WTC11 (cell line): ENCODE measurements around the gene DRD4. TPM values are rescaled to one million over a fixed set of nuclear protein-coding genes. Genes with fewer than 3 reads are reported as not detected.

Experiments
- ATAC-seq: fragments of 200-7000 bp; cut with Tn5 transposase; 2 replicates; pipeline ENCODE4 v1.10.0; 2021; ENCODE audit warnings: mild to moderate bottlenecking, moderate library complexity
- CTCF ChIA-PET: fragments of 300-600 bp; sonication (Branson Sonifier 250); formaldehyde crosslinking; loops from one replicate; lab custom pipeline; 2021; ENCODE audit warnings: antibody characterized with exemption; lab: Charles Lee
- POLR2A ChIA-PET: fragments of 350-600 bp; sonication (Branson Sonifier 250); formaldehyde crosslinking; loops from one replicate; lab custom pipeline; 2021; ENCODE audit warnings: antibody characterized with exemption; lab: Charles Lee
- DNase-seq: peaks from one replicate; pipeline ENCODE4 v3.0.0; 2021; ENCODE audit warnings: low spot score
- H3K27ac Mint-ChIP-seq: 2 replicates; pipeline ENCODE4 v1.8.0; 2021; ENCODE audit warnings: mixed read lengths
- H3K27me3 Mint-ChIP-seq: 2 replicates; pipeline ENCODE4 v1.8.0; 2021; ENCODE audit warnings: low read depth, mild to moderate bottlenecking, moderate library complexity, mixed read lengths
- H3K36me3 Mint-ChIP-seq: 2 replicates; pipeline ENCODE4 v1.8.0; 2021; ENCODE audit warnings: mixed read lengths
- H3K4me1 Mint-ChIP-seq: 2 replicates; pipeline ENCODE4 v1.8.0; 2022; ENCODE audit warnings: mixed read lengths
- H3K4me3 Mint-ChIP-seq: 2 replicates; pipeline ENCODE4 v1.8.0; 2021; ENCODE audit warnings: mild to moderate bottlenecking, moderate library complexity, mixed read lengths
- H3K9me3 Mint-ChIP-seq: 2 replicates; pipeline ENCODE4 v1.8.0; 2021; ENCODE audit warnings: mixed read lengths
- CREM ChIP-seq: sonication (generic); formaldehyde crosslinking; IDR thresholded peaks from 2 replicates; pipeline ENCODE4 v1.8.1; 2022; ENCODE audit warnings: mild to moderate bottlenecking, missing genetic modification reagents, moderate library complexity
- FOXP1 ChIP-seq: sonication (generic); formaldehyde crosslinking; IDR thresholded peaks from 2 replicates; pipeline ENCODE4 v1.8.0; 2022; ENCODE audit warnings: missing genetic modification reagents, mild to moderate bottlenecking, moderate library complexity, borderline replicate concordance
- HMGA2 ChIP-seq: fragments of 250-450 bp; sonication (Bioruptor Pico); IDR thresholded peaks from 2 replicates; pipeline ENCODE4 v1.4.0; 2021; ENCODE audit warnings: mild to moderate bottlenecking, moderate library complexity
- IRF2 ChIP-seq: sonication (generic); formaldehyde crosslinking; IDR thresholded peaks from 2 replicates; pipeline ENCODE4 v1.8.0; 2022; ENCODE audit warnings: low read depth, missing genetic modification reagents, borderline replicate concordance
- NFE2L1 ChIP-seq: sonication (generic); formaldehyde crosslinking; IDR thresholded peaks from 2 replicates; pipeline ENCODE4 v1.8.1; 2023; ENCODE audit warnings: missing genetic modification reagents
- OVOL2 ChIP-seq: fragments of 250-450 bp; sonication (Bioruptor Pico); IDR thresholded peaks from 2 replicates; pipeline ENCODE4 v1.9.0; 2021; ENCODE audit warnings: mild to moderate bottlenecking, borderline replicate concordance
- RELA ChIP-seq: sonication (generic); formaldehyde crosslinking; IDR thresholded peaks from 2 replicates; pipeline ENCODE4 v1.8.1; 2022; ENCODE audit warnings: missing genetic modification reagents, mild to moderate bottlenecking, borderline replicate concordance
- RORB ChIP-seq: fragments of 250-450 bp; sonication (Bioruptor Pico); IDR thresholded peaks from 2 replicates; pipeline ENCODE4 v1.9.0; 2021; ENCODE audit warnings: mild to moderate bottlenecking
- SOX15 ChIP-seq: fragments of 250-450 bp; sonication (Bioruptor Pico); IDR thresholded peaks from 2 replicates; pipeline ENCODE4 v1.9.0; 2021; ENCODE audit warnings: mild to moderate bottlenecking
- TEAD4 ChIP-seq: sonication (generic); formaldehyde crosslinking; IDR thresholded peaks from 2 replicates; pipeline ENCODE4 v1.8.0; 2022; ENCODE audit warnings: mild to moderate bottlenecking, missing genetic modification reagents
- ZNF121 ChIP-seq: sonication (generic); formaldehyde crosslinking; IDR thresholded peaks from 2 replicates; pipeline ENCODE4 v1.8.0; 2023; ENCODE audit warnings: missing genetic modification reagents
- ZNF396 ChIP-seq: fragments of 250-450 bp; sonication (Bioruptor Pico); IDR thresholded peaks from 2 replicates; pipeline ENCODE4 v1.8.0; 2021; ENCODE audit warnings: mild to moderate bottlenecking, moderate library complexity, borderline replicate concordance
- ZNF423 ChIP-seq: fragments of 250-450 bp; sonication (Bioruptor Pico); IDR thresholded peaks from 2 replicates; pipeline ENCODE4 v2.1.2; 2022; ENCODE audit warnings: mild to moderate bottlenecking, moderate library complexity
- total RNA-seq: library from RNA; stranded (reverse); gene quantifications from 3 replicates; pipeline ENCODE4 v1.2.3, GENCODE V29; 2021
- TF ChIP-seq, protein P1 (sequence below): sonication (generic); formaldehyde crosslinking; IDR thresholded peaks from 2 replicates; pipeline ENCODE4 v1.8.1; 2022; ENCODE audit warnings: low read depth, missing genetic modification reagents, borderline replicate concordance
- TF ChIP-seq, protein P2 (sequence below): fragments of 250-450 bp; sonication (Bioruptor Pico); IDR thresholded peaks from 2 replicates; pipeline ENCODE4 v1.8.0; 2021; ENCODE audit warnings: mild to moderate bottlenecking
- TF ChIP-seq, protein P3 (sequence below): fragments of 250-450 bp; sonication (Bioruptor Pico); IDR thresholded peaks from 2 replicates; pipeline ENCODE4 v1.9.0; 2021; ENCODE audit warnings: mild to moderate bottlenecking
- TF ChIP-seq, protein P4 (sequence below): fragments of 250-450 bp; sonication (Bioruptor Pico); IDR thresholded peaks from 2 replicates; pipeline ENCODE4 v1.9.0; 2021; ENCODE audit warnings: mild to moderate bottlenecking
- TF ChIP-seq, protein P5 (sequence below): sonication (generic); formaldehyde crosslinking; IDR thresholded peaks from 2 replicates; pipeline ENCODE4 v1.8.1; 2022; ENCODE audit warnings: missing genetic modification reagents, borderline replicate concordance
- TF ChIP-seq, protein P6 (sequence below): sonication (generic); formaldehyde crosslinking; IDR thresholded peaks from 2 replicates; pipeline ENCODE4 v1.8.0; 2023; ENCODE audit warnings: missing genetic modification reagents
- TF ChIP-seq, protein P7 (sequence below): fragments of 250-450 bp; sonication (Bioruptor Pico); IDR thresholded peaks from 2 replicates; pipeline ENCODE4 v1.9.0; 2021; ENCODE audit warnings: mild to moderate bottlenecking, borderline replicate concordance
- TF ChIP-seq, protein P8 (sequence below): fragments of 200-600 bp; IDR thresholded peaks from 2 replicates; pipeline ENCODE4 v1.8.0; 2022; ENCODE audit warnings: antibody characterized with exemption

The DRD4 gene
- total RNA-seq, 1 experiment from 2014 or later = 3.7 TPM

DNA sequence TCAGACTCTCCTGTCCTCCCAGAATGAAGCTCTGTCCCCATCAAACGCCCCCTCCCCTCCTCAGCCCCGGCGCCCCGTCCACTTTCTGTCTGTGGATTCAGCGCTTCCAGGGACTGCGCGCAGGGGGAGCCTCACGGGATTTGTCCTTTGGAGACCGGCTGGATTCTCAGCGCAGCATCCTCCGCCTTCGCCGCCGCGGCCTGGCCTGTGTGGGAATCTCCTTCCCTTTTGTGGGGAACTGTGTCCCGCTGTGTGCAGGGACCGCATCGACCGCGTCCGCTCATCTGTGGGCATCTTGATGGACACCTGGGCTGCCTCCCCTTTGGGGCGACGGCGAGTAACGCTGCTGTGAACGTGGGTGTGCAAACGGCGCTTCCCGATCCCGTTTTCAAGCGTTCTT is 9.0 kb upstream of the DRD4 start:
- H3K27me3 Mint-ChIP-seq = peaks cover 27% of the 10 kb centered on the region
- no peak for ATAC-seq
- POLR2A ChIA-PET = no interaction called here
- TF ChIP-seq, protein P1, sequence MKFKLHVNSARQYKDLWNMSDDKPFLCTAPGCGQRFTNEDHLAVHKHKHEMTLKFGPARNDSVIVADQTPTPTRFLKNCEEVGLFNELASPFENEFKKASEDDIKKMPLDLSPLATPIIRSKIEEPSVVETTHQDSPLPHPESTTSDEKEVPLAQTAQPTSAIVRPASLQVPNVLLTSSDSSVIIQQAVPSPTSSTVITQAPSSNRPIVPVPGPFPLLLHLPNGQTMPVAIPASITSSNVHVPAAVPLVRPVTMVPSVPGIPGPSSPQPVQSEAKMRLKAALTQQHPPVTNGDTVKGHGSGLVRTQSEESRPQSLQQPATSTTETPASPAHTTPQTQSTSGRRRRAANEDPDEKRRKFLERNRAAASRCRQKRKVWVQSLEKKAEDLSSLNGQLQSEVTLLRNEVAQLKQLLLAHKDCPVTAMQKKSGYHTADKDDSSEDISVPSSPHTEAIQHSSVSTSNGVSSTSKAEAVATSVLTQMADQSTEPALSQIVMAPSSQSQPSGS (CRISPR knock-in tag) = no peak
- no peak for TF ChIP-seq ZNF396 (CRISPR knock-in tag)
- TF ChIP-seq TEAD4 = no peak
- TF ChIP-seq OVOL2 (CRISPR knock-in tag) = no peak
- TF ChIP-seq RORB (CRISPR knock-in tag) = no peak
- no peak for TF ChIP-seq FOXP1 (CRISPR knock-in tag)
- no peak for TF ChIP-seq NFE2L1 (CRISPR knock-in tag)
- DNase-seq = peak; percentile 16
- no peaks in the 10 kb centered on the region for H3K9me3 Mint-ChIP-seq
- H3K4me1 Mint-ChIP-seq = peaks cover 13% of the 10 kb centered on the region
- no peak overlapping the region for H3K27ac Mint-ChIP-seq
- peak overlapping the region; percentile 64 for H3K4me3 Mint-ChIP-seq
- CTCF ChIA-PET = no interaction called here
- H3K36me3 Mint-ChIP-seq = no peaks in the 10 kb centered on the region

DNA sequence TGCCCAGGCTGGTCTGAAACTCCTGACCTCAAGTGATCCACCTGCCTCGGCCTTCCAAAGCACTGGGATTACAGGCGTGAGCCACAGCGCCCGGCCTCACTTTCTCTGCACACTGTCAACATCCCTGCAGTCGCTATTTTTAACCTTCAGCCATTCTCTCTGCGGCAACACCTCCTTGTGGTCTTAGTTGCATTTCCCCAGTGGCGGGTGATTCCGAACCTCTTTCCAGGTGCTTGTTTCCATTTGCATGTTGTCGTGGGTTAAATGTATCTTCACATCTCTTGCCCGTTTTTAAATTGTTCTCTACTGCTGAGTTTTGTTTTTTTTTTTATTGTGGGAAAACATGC is 7.9 kb upstream of the DRD4 start:
- peak; percentile 16 for DNase-seq
- H3K4me1 Mint-ChIP-seq = peaks cover 13% of the 10 kb centered on the region
- ChIA-PET POLR2A (no interaction called here), CTCF (interaction anchor here (0.6 to 1.6 kb wide), 4 partner anchors 10 to 91 kb away, joined by 3 to 5 read pairs (median 3); no protein-coding TSS in a partner anchor)
- no peaks in the 10 kb centered on the region for H3K36me3 Mint-ChIP-seq
- peak overlapping the region; percentile 55 for H3K4me3 Mint-ChIP-seq
- no peaks in the 10 kb centered on the region for H3K9me3 Mint-ChIP-seq
- H3K27me3 Mint-ChIP-seq = peaks cover 27% of the 10 kb centered on the region
- ATAC-seq = peak; percentile 32
- peak overlapping the region; percentile 34 for H3K27ac Mint-ChIP-seq
- TF ChIP-seq, protein P2, sequence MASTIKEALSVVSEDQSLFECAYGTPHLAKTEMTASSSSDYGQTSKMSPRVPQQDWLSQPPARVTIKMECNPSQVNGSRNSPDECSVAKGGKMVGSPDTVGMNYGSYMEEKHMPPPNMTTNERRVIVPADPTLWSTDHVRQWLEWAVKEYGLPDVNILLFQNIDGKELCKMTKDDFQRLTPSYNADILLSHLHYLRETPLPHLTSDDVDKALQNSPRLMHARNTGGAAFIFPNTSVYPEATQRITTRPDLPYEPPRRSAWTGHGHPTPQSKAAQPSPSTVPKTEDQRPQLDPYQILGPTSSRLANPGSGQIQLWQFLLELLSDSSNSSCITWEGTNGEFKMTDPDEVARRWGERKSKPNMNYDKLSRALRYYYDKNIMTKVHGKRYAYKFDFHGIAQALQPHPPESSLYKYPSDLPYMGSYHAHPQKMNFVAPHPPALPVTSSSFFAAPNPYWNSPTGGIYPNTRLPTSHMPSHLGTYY (CRISPR knock-in tag) = no peak
- TF ChIP-seq, protein P3, sequence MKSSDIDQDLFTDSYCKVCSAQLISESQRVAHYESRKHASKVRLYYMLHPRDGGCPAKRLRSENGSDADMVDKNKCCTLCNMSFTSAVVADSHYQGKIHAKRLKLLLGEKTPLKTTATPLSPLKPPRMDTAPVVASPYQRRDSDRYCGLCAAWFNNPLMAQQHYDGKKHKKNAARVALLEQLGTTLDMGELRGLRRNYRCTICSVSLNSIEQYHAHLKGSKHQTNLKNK (CRISPR knock-in tag) = no peak
- no peak for TF ChIP-seq SOX15
- no peak for TF ChIP-seq ZNF121 (CRISPR knock-in tag)
- TF ChIP-seq, protein P4, sequence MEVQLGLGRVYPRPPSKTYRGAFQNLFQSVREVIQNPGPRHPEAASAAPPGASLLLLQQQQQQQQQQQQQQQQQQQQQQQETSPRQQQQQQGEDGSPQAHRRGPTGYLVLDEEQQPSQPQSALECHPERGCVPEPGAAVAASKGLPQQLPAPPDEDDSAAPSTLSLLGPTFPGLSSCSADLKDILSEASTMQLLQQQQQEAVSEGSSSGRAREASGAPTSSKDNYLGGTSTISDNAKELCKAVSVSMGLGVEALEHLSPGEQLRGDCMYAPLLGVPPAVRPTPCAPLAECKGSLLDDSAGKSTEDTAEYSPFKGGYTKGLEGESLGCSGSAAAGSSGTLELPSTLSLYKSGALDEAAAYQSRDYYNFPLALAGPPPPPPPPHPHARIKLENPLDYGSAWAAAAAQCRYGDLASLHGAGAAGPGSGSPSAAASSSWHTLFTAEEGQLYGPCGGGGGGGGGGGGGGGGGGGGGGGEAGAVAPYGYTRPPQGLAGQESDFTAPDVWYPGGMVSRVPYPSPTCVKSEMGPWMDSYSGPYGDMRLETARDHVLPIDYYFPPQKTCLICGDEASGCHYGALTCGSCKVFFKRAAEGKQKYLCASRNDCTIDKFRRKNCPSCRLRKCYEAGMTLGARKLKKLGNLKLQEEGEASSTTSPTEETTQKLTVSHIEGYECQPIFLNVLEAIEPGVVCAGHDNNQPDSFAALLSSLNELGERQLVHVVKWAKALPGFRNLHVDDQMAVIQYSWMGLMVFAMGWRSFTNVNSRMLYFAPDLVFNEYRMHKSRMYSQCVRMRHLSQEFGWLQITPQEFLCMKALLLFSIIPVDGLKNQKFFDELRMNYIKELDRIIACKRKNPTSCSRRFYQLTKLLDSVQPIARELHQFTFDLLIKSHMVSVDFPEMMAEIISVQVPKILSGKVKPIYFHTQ (CRISPR knock-in tag) = no peak
- no peak for TF ChIP-seq IRF2
- TF ChIP-seq RELA (CRISPR knock-in tag) = no peak
- no peak for TF ChIP-seq CREM
- no peak for TF ChIP-seq ZNF423
- TF ChIP-seq, protein P5, sequence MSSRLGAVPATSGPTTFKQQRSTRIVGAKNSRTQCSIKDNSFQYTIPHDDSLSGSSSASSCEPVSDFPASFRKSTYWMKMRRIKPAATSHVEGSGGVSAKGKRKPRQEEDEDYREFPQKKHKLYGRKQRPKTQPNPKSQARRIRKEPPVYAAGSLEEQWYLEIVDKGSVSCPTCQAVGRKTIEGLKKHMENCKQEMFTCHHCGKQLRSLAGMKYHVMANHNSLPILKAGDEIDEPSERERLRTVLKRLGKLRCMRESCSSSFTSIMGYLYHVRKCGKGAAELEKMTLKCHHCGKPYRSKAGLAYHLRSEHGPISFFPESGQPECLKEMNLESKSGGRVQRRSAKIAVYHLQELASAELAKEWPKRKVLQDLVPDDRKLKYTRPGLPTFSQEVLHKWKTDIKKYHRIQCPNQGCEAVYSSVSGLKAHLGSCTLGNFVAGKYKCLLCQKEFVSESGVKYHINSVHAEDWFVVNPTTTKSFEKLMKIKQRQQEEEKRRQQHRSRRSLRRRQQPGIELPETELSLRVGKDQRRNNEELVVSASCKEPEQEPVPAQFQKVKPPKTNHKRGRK (CRISPR knock-in tag) = no peak
- TF ChIP-seq, protein P6, sequence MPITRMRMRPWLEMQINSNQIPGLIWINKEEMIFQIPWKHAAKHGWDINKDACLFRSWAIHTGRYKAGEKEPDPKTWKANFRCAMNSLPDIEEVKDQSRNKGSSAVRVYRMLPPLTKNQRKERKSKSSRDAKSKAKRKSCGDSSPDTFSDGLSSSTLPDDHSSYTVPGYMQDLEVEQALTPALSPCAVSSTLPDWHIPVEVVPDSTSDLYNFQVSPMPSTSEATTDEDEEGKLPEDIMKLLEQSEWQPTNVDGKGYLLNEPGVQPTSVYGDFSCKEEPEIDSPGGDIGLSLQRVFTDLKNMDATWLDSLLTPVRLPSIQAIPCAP = no peak
- TF ChIP-seq, protein P7, sequence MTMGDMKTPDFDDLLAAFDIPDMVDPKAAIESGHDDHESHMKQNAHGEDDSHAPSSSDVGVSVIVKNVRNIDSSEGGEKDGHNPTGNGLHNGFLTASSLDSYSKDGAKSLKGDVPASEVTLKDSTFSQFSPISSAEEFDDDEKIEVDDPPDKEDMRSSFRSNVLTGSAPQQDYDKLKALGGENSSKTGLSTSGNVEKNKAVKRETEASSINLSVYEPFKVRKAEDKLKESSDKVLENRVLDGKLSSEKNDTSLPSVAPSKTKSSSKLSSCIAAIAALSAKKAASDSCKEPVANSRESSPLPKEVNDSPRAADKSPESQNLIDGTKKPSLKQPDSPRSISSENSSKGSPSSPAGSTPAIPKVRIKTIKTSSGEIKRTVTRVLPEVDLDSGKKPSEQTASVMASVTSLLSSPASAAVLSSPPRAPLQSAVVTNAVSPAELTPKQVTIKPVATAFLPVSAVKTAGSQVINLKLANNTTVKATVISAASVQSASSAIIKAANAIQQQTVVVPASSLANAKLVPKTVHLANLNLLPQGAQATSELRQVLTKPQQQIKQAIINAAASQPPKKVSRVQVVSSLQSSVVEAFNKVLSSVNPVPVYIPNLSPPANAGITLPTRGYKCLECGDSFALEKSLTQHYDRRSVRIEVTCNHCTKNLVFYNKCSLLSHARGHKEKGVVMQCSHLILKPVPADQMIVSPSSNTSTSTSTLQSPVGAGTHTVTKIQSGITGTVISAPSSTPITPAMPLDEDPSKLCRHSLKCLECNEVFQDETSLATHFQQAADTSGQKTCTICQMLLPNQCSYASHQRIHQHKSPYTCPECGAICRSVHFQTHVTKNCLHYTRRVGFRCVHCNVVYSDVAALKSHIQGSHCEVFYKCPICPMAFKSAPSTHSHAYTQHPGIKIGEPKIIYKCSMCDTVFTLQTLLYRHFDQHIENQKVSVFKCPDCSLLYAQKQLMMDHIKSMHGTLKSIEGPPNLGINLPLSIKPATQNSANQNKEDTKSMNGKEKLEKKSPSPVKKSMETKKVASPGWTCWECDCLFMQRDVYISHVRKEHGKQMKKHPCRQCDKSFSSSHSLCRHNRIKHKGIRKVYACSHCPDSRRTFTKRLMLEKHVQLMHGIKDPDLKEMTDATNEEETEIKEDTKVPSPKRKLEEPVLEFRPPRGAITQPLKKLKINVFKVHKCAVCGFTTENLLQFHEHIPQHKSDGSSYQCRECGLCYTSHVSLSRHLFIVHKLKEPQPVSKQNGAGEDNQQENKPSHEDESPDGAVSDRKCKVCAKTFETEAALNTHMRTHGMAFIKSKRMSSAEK (CRISPR knock-in tag) = no peak
- TF ChIP-seq HMGA2 (CRISPR knock-in tag) = no peak
- TF ChIP-seq, protein P8, sequence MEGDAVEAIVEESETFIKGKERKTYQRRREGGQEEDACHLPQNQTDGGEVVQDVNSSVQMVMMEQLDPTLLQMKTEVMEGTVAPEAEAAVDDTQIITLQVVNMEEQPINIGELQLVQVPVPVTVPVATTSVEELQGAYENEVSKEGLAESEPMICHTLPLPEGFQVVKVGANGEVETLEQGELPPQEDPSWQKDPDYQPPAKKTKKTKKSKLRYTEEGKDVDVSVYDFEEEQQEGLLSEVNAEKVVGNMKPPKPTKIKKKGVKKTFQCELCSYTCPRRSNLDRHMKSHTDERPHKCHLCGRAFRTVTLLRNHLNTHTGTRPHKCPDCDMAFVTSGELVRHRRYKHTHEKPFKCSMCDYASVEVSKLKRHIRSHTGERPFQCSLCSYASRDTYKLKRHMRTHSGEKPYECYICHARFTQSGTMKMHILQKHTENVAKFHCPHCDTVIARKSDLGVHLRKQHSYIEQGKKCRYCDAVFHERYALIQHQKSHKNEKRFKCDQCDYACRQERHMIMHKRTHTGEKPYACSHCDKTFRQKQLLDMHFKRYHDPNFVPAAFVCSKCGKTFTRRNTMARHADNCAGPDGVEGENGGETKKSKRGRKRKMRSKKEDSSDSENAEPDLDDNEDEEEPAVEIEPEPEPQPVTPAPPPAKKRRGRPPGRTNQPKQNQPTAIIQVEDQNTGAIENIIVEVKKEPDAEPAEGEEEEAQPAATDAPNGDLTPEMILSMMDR = no peak
